Neutrophil (primary cell): ENCODE measurements around the gene PGP.

Source experiments
- H3K27ac ChIP-seq: fragments of 200-600 bp; sonication (generic); 2 replicates; pipeline ENCODE4 v1.5.1; 2016; ENCODE audit warnings: mild to moderate bottlenecking, moderate library complexity
- H3K27me3 ChIP-seq: fragments of 200-600 bp; sonication (generic); 2 replicates; pipeline ENCODE4 v1.6.0; 2016; ENCODE audit warnings: mild to moderate bottlenecking
- H3K36me3 ChIP-seq: fragments of 200-600 bp; sonication (generic); 2 replicates; pipeline ENCODE4 v1.5.1; 2017
- H3K4me1 ChIP-seq, 2 experiments: fragments of 200-600 bp in 1 of 2; sonication (generic) in 1 of 2; 1 replicate in 1 of 2; 2 replicates in 1 of 2; pipeline versions ENCODE4 v1.5.1 to v1.6.1; 2013 to 2016; ENCODE audit warnings: low read depth in 1 of 2, low read length in 1 of 2, mild to moderate bottlenecking in 1 of 2, moderate library complexity in 1 of 2; ENCODE audit not compliant: control insufficient read depth in 1 of 2, insufficient read depth in 1 of 2
- H3K4me3 ChIP-seq, 2 experiments: fragments of 200-600 bp in 1 of 2; sonication (generic) in 1 of 2; 1 replicate in 1 of 2; 2 replicates in 1 of 2; pipeline ENCODE4 v1.5.1; 2013 to 2016; ENCODE audit warnings: low read depth in 1 of 2, low read length in 1 of 2, mild to moderate bottlenecking in 1 of 2, moderate library complexity in 1 of 2
- H3K9me3 ChIP-seq: fragments of 200-600 bp; sonication (generic); 2 replicates; pipeline ENCODE4 v1.5.1; 2016
- CTCF ChIP-seq: fragments of 200-600 bp; sonication (generic); IDR thresholded peaks from 2 replicates; pipeline ENCODE4 v1.5.1; 2016; ENCODE audit warnings: antibody characterized with exemption

Gene PGP

GRCh38 chr16:2252806-2253148 is 38.1 kb upstream of the PGP start:
- Histone ChIP-seq H3K9me3 (no peaks in the 10 kb centered on the region), H3K27ac (no peak overlapping the region), H3K4me1 (peaks cover 16 to 21% of the 10 kb centered on the region in 2 experiments), H3K36me3 (peaks cover 48% of the 10 kb centered on the region), H3K27me3 (no peaks in the 10 kb centered on the region), H3K4me3 (no peak overlapping the region)
- TF ChIP-seq CTCF, result no peak

GRCh38 chr16:2251296-2252111 is 36.9 kb upstream of the PGP start, which contains the start of gene ECI1:
Gene ECI1 (minus strand): TSS chr16:2251587. CDS start chr16:2251566, 21 bp downstream.
- Histone ChIP-seq H3K4me1 (peaks cover 16 to 21% of the 10 kb centered on the region in 2 experiments), H3K4me3 (peak within 1 kb of the TSS; percentile 73), H3K9me3 (no peaks in the 10 kb centered on the region), H3K27ac (peak within 1 kb of the TSS; percentile 83), H3K27me3 (no peaks in the 10 kb centered on the region), H3K36me3 (peaks cover 39% of the 10 kb centered on the region)
- peak; percentile 96 for TF ChIP-seq CTCF

GRCh38 chr16:2250652-2251295 is 36.1 kb upstream of the PGP start:
- H3K4me1 ChIP-seq, result peaks cover 16 to 21% of the 10 kb centered on the region in 2 experiments
- H3K9me3 ChIP-seq, result no peaks in the 10 kb centered on the region
- H3K36me3 ChIP-seq, result peaks cover 39% of the 10 kb centered on the region
- peak overlapping the region; percentile 73 for H3K4me3 ChIP-seq
- peak overlapping the region; percentile 83 for H3K27ac ChIP-seq
- no peaks in the 10 kb centered on the region for H3K27me3 ChIP-seq
- no peak for TF ChIP-seq CTCF

DNA sequence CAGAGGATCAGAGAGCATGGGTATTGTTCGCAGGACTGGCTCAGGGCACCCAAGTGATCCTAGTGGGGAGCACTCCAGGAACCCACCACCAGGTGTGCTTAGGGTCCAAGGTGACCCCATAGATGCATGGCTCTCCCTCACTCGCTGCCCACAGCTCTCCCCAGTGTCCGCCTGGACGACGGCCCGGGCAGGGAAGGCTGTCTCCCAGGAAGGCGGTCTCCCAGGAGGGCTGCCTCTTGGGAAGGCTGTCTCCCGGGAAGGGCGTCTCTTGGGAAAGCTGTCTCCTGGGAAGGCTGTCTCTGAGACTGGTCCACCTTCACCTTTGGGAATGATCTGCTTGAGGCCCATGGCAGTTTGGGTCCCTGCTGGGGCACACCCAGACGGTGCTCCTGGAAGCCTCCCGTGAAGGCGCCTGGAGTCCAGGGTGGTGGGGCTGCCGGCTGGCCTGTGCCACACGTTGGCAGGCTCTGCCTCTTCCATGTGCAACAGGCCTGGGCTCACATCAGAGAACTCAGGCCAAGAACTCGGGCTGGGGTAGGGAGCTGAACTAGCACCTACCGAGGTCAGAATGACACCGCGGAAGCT is 31.8 kb upstream of the PGP start:
- H3K27me3 ChIP-seq, result no peaks in the 10 kb centered on the region
- TF ChIP-seq CTCF, result no peak
- peaks cover 8 to 12% of the 10 kb centered on the region in 2 experiments for H3K4me1 ChIP-seq
- no peaks in the 10 kb centered on the region for H3K9me3 ChIP-seq
- no peak overlapping the region for H3K27ac ChIP-seq
- H3K36me3 ChIP-seq, result peaks cover 45% of the 10 kb centered on the region
- no peak overlapping the region for H3K4me3 ChIP-seq

- Histone ChIP-seq H3K9me3 (no peaks in the 10 kb centered on the region), H3K27me3 (no peaks in the 10 kb centered on the region), H3K4me1 (peaks cover 0 to 3% of the 10 kb centered on the region in 2 experiments), H3K4me3 (no peak overlapping the region), H3K36me3 (peaks cover 52% of the 10 kb centered on the region), H3K27ac (no peak overlapping the region)
- no peak for TF ChIP-seq CTCF
Observed at GRCh38 chr16:2244926-2245795, 30.5 kb upstream of the PGP start.
